Pons (tissue), 1 donor: Measurements from ENCODE around the gene PIP4K2C.

Source experiments
- DNase-seq: peaks from one replicate; pipeline ENCODE4 v3.0.0-alpha.2; 2016; ENCODE audit warnings: low spot score

PIP4K2C gene

GRCh38 chr12:57585156-57585555 is 5.8 kb upstream of the PIP4K2C start:
- no peak for DNase-seq

GRCh38 chr12:57586128-57586527 is 4.9 kb upstream of the PIP4K2C start:
- no peak for DNase-seq

- DNase-seq, result no peak
Measured at GRCh38 chr12:57586832-57587429, 4.1 kb upstream of the PIP4K2C start.

- DNase-seq, result peak; percentile 17
Measured at GRCh38 chr12:57588951-57589610, 1.9 kb upstream of the PIP4K2C start.

GRCh38 chr12:57590479-57590863 is 521 bp upstream of the PIP4K2C start:
- no peak for DNase-seq

- DNase-seq, result peak; percentile 9
Measured at GRCh38 chr12:57591782-57592325, 862 bp downstream of the PIP4K2C start.

- DNase-seq, result no peak
Measured at GRCh38 chr12:57592551-57593165, 1.7 kb downstream of the PIP4K2C start.

GRCh38 chr12:57593187-57593586 is 2.2 kb downstream of the PIP4K2C start:
- no peak for DNase-seq

GRCh38 chr12:57600395-57600794 is 9.4 kb downstream of the PIP4K2C start:
- DNase-seq, result no peak

GRCh38 chr12:57602544-57602943 is 11.6 kb downstream of the PIP4K2C start:
- DNase-seq, result no peak

- DNase-seq, result no peak
Measured at GRCh38 chr12:57603324-57603723, 12.3 kb downstream of the PIP4K2C start.

- DNase-seq, result peak; percentile 53
Measured at GRCh38 chr12:57603815-57604453, 12.9 kb downstream of the PIP4K2C start.

- peak; percentile 53 for DNase-seq
Measured at GRCh38 chr12:57604454-57604991, 13.5 kb downstream of the PIP4K2C start, which contains the start of gene DTX3. TSS of gene DTX3 (plus strand) at chr12:57604824. CDS start at chr12:57606518, 1,694 bp downstream.

GRCh38 chr12:57604992-57605810 is 14.2 kb downstream of the PIP4K2C start:
- peak; percentile 15 for DNase-seq

- DNase-seq, result no peak
Measured at GRCh38 chr12:57605811-57606311, 14.9 kb downstream of the PIP4K2C start.

- no peak for DNase-seq
Measured at GRCh38 chr12:57606399-57606798, 15.4 kb downstream of the PIP4K2C start.

- DNase-seq, result no peak
Measured at GRCh38 chr12:57606821-57607220, 15.8 kb downstream of the PIP4K2C start.

GRCh38 chr12:57607958-57608663 is 17.1 kb downstream of the PIP4K2C start:
- no peak for DNase-seq

GRCh38 chr12:57609101-57609780 is 18.2 kb downstream of the PIP4K2C start:
- DNase-seq, result no peak
